NB4 (cell line): ENCODE data around the gene CCDC91.

Experiments used
- DNase-seq: peaks from one replicate; pipeline ENCODE4 v3.0.0; 2010; ENCODE audit warnings: low read depth
- H3K4me3 ChIP-seq: one replicate; pipeline ENCODE4 v1.5.1; 2011; ENCODE audit warnings: mild to moderate bottlenecking, low read depth, low read length, moderate library complexity
- MAX ChIP-seq: IDR thresholded peaks from 2 replicates; pipeline ENCODE4 v1.6.1; 2011; ENCODE audit warnings: low read depth, low read length
- MYC ChIP-seq: IDR thresholded peaks from 2 replicates; pipeline ENCODE4 v1.6.1; 2011; ENCODE audit warnings: low read depth, low read length
- POLR2A ChIP-seq: IDR thresholded peaks from 2 replicates; pipeline ENCODE4 v1.6.1; 2011; ENCODE audit warnings: mild to moderate bottlenecking; ENCODE audit not compliant: insufficient read length; ENCODE audit errors: extremely low read depth
- TF ChIP-seq, protein P1 (sequence below): IDR thresholded peaks from one replicate; pipeline ENCODE4 v1.5.1; 2012; ENCODE audit warnings: low read depth, low read length

CCDC91 gene

DNA sequence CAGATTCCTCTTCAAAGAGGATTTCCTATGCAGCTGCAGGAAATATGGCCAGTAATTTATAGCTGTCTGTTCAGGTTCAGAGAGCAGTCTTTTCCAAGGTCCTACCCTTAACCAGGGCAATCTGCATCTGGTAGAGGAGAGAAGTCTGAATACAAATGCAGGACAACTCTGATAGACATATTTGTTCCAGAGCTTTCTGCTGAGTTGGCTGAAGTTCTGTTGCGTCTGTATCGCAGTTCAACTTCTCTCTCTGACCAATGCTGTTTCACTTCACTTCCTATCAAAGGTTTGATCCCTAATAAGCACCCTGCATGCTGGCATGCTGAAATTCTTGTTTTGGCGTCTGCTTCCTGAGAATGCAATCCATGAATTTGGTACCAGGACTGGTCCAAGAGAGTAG is 14.0 kb upstream of the CCDC91 start:
- no peak overlapping the region for H3K4me3 ChIP-seq
- no peak for DNase-seq
- no peak for TF ChIP-seq POLR2A
- TF ChIP-seq, protein P1, sequence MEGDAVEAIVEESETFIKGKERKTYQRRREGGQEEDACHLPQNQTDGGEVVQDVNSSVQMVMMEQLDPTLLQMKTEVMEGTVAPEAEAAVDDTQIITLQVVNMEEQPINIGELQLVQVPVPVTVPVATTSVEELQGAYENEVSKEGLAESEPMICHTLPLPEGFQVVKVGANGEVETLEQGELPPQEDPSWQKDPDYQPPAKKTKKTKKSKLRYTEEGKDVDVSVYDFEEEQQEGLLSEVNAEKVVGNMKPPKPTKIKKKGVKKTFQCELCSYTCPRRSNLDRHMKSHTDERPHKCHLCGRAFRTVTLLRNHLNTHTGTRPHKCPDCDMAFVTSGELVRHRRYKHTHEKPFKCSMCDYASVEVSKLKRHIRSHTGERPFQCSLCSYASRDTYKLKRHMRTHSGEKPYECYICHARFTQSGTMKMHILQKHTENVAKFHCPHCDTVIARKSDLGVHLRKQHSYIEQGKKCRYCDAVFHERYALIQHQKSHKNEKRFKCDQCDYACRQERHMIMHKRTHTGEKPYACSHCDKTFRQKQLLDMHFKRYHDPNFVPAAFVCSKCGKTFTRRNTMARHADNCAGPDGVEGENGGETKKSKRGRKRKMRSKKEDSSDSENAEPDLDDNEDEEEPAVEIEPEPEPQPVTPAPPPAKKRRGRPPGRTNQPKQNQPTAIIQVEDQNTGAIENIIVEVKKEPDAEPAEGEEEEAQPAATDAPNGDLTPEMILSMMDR: no peak
- no peak for TF ChIP-seq MYC
- no peak for TF ChIP-seq MAX

- DNase-seq: no peak
- TF ChIP-seq MAX (no peak), POLR2A (no peak), MYC (no peak)
- TF ChIP-seq, protein P1: no peak
- no peak overlapping the region for H3K4me3 ChIP-seq
These were observed 12.8 kb upstream of the CCDC91 start for GRCh38 chr12:28177461-28177860.

- no peak for TF ChIP-seq POLR2A
- H3K4me3 ChIP-seq: no peak overlapping the region
- DNase-seq: no peak
These were observed 12.4 kb upstream of the CCDC91 start for GRCh38 chr12:28177905-28178304.

DNA sequence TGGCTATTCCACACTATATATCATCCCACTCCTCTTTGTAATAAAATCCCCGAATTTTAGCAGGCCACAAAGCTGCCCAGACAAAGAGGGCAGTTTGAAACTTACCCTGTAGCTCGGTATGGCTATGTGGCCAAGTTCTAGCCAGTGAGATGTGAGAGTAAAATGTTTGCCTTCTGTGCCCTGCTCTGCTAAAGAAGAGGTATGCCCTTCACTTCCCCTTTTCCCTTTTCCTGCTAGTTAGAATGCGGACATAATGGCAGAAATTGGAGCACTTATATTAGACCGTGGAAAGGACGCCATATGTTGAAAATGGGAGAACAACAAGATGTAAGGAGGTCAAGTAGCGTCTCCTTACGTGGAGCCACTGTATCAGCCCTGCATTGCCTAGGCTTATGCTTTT is 11.5 kb upstream of the CCDC91 start:
- TF ChIP-seq MYC (no peak), MAX (no peak), POLR2A (no peak)
- TF ChIP-seq, protein P1: no peak
- DNase-seq: no peak
- H3K4me3 ChIP-seq: no peak overlapping the region

DNA sequence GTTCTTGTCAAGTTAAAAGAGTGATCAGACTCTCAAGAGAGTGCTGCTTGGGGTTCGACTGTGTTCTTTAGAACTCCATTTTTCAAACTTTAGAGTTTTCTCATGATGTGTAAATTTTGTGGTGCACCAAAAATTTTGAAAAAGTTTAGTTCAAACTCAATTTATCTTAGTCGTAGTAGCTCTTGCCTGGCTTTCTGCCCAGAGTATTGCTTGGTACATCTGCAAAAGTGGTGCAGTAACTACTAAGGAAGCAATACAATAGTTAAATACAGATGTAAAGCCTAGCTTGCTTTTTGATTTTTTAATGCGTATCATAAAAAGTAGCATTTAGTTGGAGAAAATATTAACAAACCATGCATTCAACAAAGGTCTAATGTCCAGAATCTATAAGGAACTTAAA is 9.5 kb upstream of the CCDC91 start:
- DNase-seq: no peak
- no peak for TF ChIP-seq MAX
- TF ChIP-seq MYC: no peak
- TF ChIP-seq, protein P1: no peak
- TF ChIP-seq POLR2A: no peak
- H3K4me3 ChIP-seq: no peak overlapping the region

- peak; percentile 40 for DNase-seq
- TF ChIP-seq POLR2A (no peak), MAX (no peak), MYC (no peak)
- TF ChIP-seq, protein P1: no peak
- H3K4me3 ChIP-seq: no peak overlapping the region
These were observed 5.9 kb upstream of the CCDC91 start for GRCh38 chr12:28184375-28184774.
